Measurements from ENCODE around the gene RALGAPA1.
"Not testable (repeated sequence)": the region's sequence is repeated elsewhere in the genome, so short reads cannot be mapped to it uniquely, and the experiment has no call there.

- not testable (repeated sequence) for TF ChIP-seq EZH2 (IDR thresholded peaks at IDR 0.05; ENCODE audit: insufficient read depth, poor library complexity, severe bottlenecking); EZH2phosphoT487 (IDR thresholded peaks at IDR 0.05; ENCODE audit: insufficient read depth, low read depth)
Measured at GRCh38 chr14:35621996-35622395, 187.1 kb downstream of the RALGAPA1 start.

All from GM23248 (cell line).